ENCODE measurements around the gene SLC9A9.
"Not testable (repeated sequence)": the region's sequence is repeated elsewhere in the genome, so short reads cannot be mapped to it uniquely, and the experiment has no call there.

SLC9A9 gene

DNA sequence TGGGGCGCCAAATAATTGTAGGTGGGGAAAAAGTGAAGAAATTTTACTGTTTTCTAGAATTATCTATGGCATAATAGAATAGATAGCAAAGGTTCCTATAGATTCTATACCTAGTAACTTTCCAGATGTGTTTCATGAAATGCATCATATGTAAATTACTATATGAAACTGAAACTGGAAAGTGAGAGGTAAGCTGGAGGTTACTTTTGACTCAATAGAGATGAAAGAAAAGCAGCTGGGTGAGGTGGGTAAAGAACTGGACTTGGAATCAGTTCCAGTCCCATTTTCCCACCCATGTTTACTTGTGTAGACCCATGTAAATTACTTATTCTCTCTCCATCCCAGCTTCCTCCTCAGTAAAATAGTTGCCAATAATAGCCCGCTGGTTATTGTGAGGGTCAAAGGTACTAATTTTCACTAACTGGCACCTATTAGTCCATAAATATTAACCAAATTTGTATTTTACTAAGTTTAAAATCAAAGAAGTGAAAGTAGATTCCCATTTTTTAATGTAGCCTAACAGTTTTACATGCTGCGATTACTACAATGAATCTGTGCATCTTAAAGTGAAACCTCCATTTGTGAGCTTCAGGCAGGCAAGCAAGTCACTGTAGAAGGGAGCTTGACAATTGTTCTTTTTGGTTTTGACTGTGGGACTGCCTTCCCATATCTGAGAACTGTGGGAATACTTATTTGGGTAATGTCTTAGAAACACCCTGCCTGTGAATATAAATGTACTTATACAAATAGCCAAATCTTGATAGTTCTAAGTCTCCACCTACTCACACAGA lies 312.1 kb downstream of the SLC9A9 start:
- DNase-seq, result no peak

- DNase-seq, result no peak
Measured at GRCh38 chr3:143533391-143533790, 314.9 kb downstream of the SLC9A9 start.

GRCh38 chr3:143532091-143532490 lies 316.2 kb downstream of the SLC9A9 start:
- no peak for DNase-seq

DNA sequence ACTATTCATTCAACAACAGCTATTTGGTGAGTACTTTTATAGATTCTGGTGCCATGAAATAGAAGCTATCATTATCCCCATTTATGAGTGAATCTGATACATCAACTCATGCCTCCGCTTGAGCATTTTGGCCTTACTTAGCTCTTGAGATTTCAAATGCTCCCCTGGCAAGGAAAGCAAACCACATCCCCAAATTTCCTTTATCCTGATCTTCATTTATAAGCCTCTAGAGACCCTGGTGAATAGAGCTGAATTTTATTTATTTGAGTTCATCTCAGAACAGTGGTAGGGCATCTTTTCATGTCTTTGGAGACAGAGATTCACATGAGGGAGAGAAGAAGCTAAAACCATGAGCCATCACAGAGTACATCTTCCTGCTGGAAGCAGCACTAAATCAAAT lies 317.2 kb downstream of the SLC9A9 start:
- no peak for DNase-seq

DNA sequence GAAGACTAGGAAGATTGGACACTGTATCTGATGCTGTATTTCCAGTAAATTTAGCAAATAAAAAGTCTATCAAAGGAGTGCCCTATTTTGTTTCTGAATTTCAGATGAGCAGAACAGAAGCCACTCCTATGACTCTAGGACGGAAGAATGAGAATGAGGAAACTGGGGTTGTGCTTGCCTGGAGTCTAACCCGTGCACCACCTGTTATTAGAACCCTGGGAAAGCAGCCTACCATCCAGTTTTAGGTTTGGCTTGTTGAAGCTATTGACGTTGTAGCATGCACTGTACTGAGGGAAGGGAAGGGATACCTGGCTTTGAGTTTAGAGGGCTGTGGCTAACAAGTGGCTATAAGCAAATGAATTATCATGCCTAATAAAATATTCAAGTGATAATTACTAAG lies 318.5 kb downstream of the SLC9A9 start:
- no peak for DNase-seq

GRCh38 chr3:143529018-143529478 lies 319.2 kb downstream of the SLC9A9 start:
- no peak for DNase-seq

DNA sequence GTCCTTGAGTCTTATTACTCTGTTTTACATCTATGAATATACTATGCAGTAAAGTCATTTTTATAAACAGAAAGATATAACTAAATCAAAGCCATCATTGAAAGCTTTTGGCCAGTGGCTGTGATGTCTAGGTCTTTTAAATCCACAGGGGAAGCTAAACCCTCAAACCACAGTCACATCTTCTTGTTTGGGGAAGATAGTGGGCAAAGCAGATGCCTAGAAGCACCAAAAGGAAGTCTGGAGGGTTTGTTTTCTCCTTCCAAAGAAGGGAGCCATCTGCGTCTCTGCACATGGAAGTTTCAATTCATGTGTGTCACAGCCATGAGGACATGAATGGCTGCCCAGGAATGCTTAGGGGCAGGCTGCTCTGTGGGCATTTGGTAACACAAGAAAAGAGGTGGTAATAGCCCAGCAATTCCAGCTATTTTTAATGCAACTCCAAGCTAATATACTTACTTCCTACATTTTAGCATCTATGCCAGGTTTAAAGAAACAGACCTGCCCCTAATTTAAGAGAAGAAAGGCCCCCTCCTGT lies 322.2 kb downstream of the SLC9A9 start:
- no peak for DNase-seq

DNA sequence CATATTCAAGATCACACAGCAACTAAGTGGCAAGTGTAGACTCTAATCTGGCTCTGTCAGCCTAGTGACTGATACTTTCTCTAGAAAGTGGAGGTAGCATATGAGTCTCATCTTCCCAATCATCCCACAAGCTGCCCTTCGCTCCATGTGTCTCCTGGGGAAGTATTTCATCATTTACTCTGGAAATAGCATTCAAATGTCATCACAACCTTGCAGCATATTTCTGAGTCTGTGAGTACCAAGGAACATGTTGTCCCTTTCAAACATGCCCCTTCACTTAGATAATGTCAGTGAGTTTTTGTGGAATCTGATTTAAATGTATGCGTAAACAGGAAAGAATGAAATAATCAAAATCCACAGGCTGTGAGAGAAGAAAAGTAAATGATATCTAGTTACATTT lies 322.9 kb downstream of the SLC9A9 start:
- DNase-seq, result no peak

DNA sequence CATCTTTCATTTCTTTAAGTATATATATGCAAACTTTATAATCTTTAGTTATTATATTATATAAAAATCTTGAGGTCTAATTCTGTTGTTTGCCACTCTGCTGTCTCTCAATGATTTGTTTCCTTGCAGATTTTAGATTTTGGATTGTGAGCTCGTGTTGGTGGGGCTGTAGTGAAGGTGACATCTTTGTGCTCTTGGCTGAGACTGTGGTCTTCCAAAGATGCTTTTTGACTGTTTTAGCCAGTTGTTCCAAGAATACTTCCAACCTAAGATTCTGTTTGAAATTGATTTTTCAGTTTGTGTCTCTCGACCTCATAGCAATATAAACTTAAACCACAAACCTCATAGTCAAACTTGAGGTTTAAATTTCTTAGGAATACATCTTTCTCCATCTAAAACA lies 326.5 kb downstream of the SLC9A9 start:
- no peak for DNase-seq

DNA sequence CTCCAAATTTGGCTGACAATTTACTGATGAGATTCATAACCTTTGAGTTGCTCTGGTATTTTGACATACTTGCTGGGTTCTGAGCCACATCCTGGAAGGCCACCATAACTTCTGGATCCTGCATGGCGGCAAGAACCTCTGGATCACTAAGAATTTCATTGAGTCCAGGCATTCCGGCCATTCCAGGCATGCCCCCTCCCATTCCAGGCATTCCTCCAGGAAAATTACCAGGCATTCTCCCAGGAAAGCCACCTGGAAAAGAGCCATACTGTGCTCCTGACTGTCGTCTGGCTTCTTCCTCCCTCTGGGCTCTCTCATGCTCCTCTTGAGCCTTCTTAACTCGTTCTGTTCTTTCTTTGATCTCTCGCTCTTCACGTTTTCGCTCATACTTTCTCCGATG lies 331.1 kb downstream of the SLC9A9 start:
- not testable (repeated sequence) for DNase-seq

GRCh38 chr3:143514874-143515273 lies 333.4 kb downstream of the SLC9A9 start:
- DNase-seq, result no peak

GRCh38 chr3:143514109-143514508 lies 334.2 kb downstream of the SLC9A9 start:
- no peak for DNase-seq

DNA sequence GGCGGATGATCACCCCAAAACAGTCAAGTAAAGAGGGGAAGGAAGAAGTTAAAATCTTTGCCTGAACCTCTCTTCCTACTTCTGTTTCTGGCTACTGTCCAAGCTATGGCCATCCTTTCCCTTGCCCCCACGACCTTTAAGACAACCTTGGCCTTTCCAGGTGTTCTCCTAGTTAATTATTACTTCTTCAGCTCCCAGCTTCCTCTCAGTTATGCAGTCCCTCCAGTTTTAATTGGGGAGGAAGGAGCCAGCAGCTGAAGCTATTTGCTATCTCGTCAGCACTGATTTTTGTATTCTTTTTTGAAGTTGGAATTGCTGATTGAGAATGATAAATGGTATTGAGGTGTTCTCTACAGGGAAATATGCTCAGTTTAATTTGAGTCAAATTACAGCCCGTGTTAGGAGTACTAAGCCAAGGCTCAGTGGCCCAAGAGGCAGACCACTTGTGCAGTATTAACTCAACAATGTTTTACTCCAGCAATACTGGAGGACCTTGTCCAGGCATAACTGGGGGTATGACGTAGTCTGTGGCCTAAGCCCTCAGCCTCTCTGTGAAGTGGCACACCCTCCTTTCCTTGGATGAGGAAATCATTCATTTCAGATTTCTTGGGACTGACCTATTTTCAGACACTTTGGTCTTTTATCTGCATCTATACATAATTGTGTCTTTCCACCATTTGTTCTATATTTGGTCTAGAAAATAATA lies 336.9 kb downstream of the SLC9A9 start:
- DNase-seq, result no peak

DNA sequence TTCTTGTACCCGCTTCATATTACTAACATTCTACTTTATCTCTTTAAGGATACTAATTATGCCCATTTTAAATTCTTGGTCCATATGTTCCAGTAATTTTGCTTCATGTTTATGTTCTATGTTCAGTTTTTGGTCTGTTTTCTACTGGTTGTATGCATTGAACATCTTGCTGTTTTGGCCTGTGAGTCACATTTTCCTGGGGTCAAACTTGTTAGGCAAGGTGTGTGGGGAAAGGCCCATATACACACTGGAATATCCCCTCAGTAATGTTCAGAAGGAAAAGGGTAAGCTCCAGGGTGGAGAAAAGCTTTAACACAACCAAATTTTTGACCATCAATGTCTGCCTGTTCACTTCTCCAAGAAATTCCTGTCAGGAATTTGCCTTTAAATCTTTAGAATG lies 337.7 kb downstream of the SLC9A9 start:
- DNase-seq, result no peak

DNA sequence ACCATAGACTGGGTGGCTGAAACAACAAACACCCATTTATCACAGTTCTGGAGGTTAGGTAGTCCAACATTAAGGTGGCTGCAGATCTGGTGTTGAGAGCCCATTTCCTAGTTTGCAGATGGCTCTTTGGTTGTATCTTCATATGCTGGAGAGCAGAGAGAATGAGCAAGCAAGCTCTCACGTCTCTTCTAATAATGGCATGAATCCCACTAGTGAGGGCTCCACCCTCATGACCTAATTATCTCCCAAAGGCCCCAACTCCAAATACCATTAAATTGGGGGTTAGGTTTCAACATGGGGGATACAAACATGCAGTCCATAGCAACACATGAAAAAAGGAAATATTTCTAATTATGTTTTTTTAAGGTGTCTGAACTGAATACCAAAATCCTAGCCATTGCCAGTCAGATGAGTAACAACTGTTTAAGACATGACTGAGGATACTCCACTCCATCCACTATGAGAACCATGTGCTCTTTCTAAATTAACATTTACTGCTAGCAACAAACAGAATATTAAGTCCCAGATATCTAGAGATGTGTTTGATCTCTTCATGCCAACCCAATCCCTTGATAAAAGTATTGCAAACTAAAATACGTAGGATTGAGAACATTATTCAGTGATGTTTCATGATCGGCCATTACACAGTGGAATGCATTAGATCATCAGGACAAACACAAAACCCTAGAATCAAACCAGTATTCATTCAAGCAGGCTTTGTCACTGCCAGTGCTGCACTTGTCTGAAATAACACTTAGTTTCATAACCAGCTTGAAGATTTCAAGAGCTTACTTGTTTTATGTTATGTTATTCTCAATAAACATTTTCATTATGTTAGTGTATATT lies 340.3 kb downstream of the SLC9A9 start:
- no peak for DNase-seq

DNA sequence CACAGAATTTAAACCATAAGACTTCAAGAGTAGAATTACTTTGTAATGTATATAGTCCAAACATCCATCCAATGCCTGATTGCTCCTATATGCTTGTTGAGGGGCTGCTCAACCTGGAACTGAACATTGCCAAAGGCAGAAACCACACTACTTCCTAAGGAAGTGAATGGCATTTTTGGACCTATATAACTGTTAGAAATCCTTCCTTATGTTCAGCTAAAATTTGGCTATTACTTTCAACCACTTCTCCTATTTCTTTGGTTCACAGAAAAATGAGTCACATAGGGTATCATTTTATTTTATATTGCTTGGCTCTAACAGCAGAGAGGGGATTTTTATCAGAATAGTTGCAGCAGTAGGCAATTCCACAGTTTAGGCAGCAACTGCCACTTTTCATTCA lies 342.1 kb downstream of the SLC9A9 start:
- no peak for DNase-seq

DNA sequence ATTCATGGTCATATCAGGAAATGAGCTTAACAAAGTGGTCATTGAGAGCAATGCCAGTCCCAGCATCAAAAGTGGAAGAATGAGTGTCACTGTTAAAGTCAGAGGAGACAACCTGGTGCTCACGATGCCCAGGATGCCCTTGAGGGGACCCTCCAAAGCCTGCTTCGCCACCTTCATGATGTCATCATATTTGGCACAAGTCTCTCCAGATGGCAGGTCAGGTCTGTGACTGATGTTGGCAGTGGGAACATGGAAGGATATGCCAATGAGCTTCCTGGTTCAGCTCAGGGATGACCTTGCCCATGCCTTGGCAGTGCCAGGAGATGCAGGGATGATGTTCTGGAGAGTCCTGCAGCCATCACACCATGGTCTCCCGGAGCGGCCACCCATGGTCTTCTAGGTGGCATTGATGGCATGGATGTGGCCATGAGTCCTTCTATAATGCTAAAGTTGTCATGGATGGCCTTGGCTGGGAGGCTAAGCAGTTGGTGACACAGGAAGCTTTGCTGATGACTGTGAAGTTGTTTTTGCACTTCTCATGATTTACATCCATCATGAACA lies 344.9 kb downstream of the SLC9A9 start:
- DNase-seq, result no peak

DNA sequence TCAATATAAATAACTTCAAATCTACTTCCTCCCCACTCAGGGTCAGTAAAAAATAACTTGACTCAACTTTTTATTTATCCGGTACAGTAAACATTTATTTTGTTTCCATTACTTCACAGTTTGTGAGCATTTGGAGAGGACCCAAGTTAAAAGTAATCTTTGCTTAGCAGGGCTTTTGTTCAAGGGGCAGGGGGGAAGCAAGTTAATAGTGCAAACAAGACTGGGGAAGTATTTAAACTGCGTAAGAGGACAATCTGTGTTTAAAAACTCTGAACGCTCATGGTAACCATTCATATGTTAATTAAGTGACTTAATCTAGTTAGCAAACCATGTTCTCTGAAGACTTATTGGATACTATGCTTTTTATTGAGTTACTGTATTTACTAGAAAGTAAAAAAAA lies 346.2 kb downstream of the SLC9A9 start:
- DNase-seq, result no peak

DNA sequence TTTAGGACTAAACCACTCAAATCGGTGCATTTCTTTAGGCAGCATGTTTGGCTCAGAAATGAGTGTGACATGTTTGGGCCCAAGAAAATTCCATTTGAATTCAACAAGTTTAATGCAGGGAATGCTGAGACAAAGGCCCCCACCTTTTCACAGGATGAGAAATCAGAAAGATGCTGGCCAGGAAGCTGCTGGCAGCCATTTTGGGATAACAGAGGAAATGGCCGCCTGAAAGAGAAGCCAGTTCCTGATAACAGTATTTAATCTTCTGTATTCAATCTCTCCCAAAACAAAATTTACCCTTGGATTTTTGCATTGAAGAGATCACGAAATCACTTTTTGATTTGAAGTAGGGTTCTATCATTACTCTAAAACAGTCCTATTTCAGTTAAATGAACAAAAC lies 350.9 kb downstream of the SLC9A9 start:
- DNase-seq, result no peak

- no peak for DNase-seq
Measured at GRCh38 chr3:143496191-143496590, 352.1 kb downstream of the SLC9A9 start.

GRCh38 chr3:143495527-143495926 lies 352.7 kb downstream of the SLC9A9 start:
- no peak for DNase-seq

- no peak for DNase-seq
Measured at GRCh38 chr3:143486611-143487010, 361.7 kb downstream of the SLC9A9 start.

Data from NCI-H1092 (cell line).